HUES48 (cell line): ENCODE measurements around the gene MT1B.

Source experiments
- H3K27ac ChIP-seq: one replicate; pipeline ENCODE4 v1.7.0; 2013; ENCODE audit warnings: low read depth, low read length, inconsistent platforms
- H3K27me3 ChIP-seq: 2 replicates; pipeline ENCODE4 v1.6.1; 2013; ENCODE audit warnings: mild to moderate bottlenecking, low read length; ENCODE audit not compliant: control insufficient read depth, insufficient read depth
- H3K36me3 ChIP-seq: 2 replicates; pipeline ENCODE4 v1.6.1; 2013; ENCODE audit warnings: low read length; ENCODE audit not compliant: control insufficient read depth, insufficient read depth
- H3K4me1 ChIP-seq: 2 replicates; pipeline ENCODE4 v1.6.1; 2013; ENCODE audit warnings: mild to moderate bottlenecking, low read length; ENCODE audit not compliant: control insufficient read depth, insufficient read depth
- H3K4me3 ChIP-seq: 2 replicates; pipeline ENCODE4 v1.5.1; 2013; ENCODE audit warnings: mild to moderate bottlenecking, low read depth, low read length
- H3K9ac ChIP-seq: 2 replicates; pipeline ENCODE4 v1.6.1; 2013; ENCODE audit warnings: mild to moderate bottlenecking, low read depth, low read length, moderate library complexity
- H3K9me3 ChIP-seq: 2 replicates; pipeline ENCODE4 v1.6.1; 2013; ENCODE audit warnings: low read length; ENCODE audit not compliant: control insufficient read depth, insufficient read depth

The MT1B gene

GRCh38 chr16:56639045-56639444, 12.6 kb upstream of the MT1B start:
- Histone ChIP-seq H3K27ac (no peak overlapping the region), H3K27me3 (peaks cover 100% of the 10 kb centered on the region), H3K36me3 (no peaks in the 10 kb centered on the region), H3K4me3 (no peak overlapping the region), H3K9ac (no peak overlapping the region), H3K9me3 (no peaks in the 10 kb centered on the region), H3K4me1 (peaks cover 16% of the 10 kb centered on the region)

GRCh38 chr16:56640076-56640475, 11.6 kb upstream of the MT1B start:
- Histone ChIP-seq H3K36me3 (no peaks in the 10 kb centered on the region), H3K9me3 (no peaks in the 10 kb centered on the region), H3K27me3 (peaks cover 100% of the 10 kb centered on the region), H3K9ac (no peak overlapping the region), H3K4me3 (no peak overlapping the region), H3K4me1 (peaks cover 14% of the 10 kb centered on the region), H3K27ac (no peak overlapping the region)

- Histone ChIP-seq H3K36me3 (no peaks in the 10 kb centered on the region), H3K9me3 (no peaks in the 10 kb centered on the region), H3K4me1 (peaks cover 14% of the 10 kb centered on the region), H3K27ac (no peak overlapping the region), H3K4me3 (no peak overlapping the region), H3K9ac (no peak overlapping the region), H3K27me3 (peaks cover 100% of the 10 kb centered on the region)
Observed at GRCh38 chr16:56641166-56641565, 10.5 kb upstream of the MT1B start.

GRCh38 chr16:56643080-56643778, 8.5 kb upstream of the MT1B start:
- H3K4me1 ChIP-seq: peaks cover 10% of the 10 kb centered on the region
- H3K4me3 ChIP-seq: peak overlapping the region; percentile 54
- H3K27ac ChIP-seq: no peak overlapping the region
- peaks cover 100% of the 10 kb centered on the region for H3K27me3 ChIP-seq
- H3K36me3 ChIP-seq: no peaks in the 10 kb centered on the region
- H3K9me3 ChIP-seq: no peaks in the 10 kb centered on the region
- no peak overlapping the region for H3K9ac ChIP-seq

GRCh38 chr16:56643833-56644232, 7.9 kb upstream of the MT1B start:
- Histone ChIP-seq H3K27me3 (peaks cover 100% of the 10 kb centered on the region), H3K36me3 (no peaks in the 10 kb centered on the region), H3K4me1 (peaks cover 10% of the 10 kb centered on the region), H3K9ac (no peak overlapping the region), H3K4me3 (peak overlapping the region; percentile 54), H3K27ac (no peak overlapping the region), H3K9me3 (no peaks in the 10 kb centered on the region)

- Histone ChIP-seq H3K27ac (no peak overlapping the region), H3K4me3 (no peak overlapping the region), H3K9ac (no peak overlapping the region), H3K27me3 (peaks cover 100% of the 10 kb centered on the region), H3K36me3 (no peaks in the 10 kb centered on the region), H3K4me1 (peaks cover 10% of the 10 kb centered on the region), H3K9me3 (no peaks in the 10 kb centered on the region)
Observed at GRCh38 chr16:56645311-56645710, 6.4 kb upstream of the MT1B start.

- H3K9ac ChIP-seq: no peak overlapping the region
- no peaks in the 10 kb centered on the region for H3K36me3 ChIP-seq
- no peaks in the 10 kb centered on the region for H3K9me3 ChIP-seq
- H3K4me3 ChIP-seq: no peak overlapping the region
- H3K27ac ChIP-seq: no peak overlapping the region
- peaks cover 99% of the 10 kb centered on the region for H3K27me3 ChIP-seq
- peaks cover 10% of the 10 kb centered on the region for H3K4me1 ChIP-seq
Observed at GRCh38 chr16:56645838-56646237, 5.8 kb upstream of the MT1B start.

- H3K27me3 ChIP-seq: peaks cover 99% of the 10 kb centered on the region
Observed at GRCh38 chr16:56647641-56648431, 3.9 kb upstream of the MT1B start.

GRCh38 chr16:56649271-56649670, 2.4 kb upstream of the MT1B start:
- Histone ChIP-seq H3K4me1 (no peaks in the 10 kb centered on the region), H3K36me3 (no peaks in the 10 kb centered on the region), H3K27ac (no peak overlapping the region), H3K9me3 (no peaks in the 10 kb centered on the region), H3K4me3 (no peak overlapping the region), H3K27me3 (peaks cover 94% of the 10 kb centered on the region), H3K9ac (no peak overlapping the region)

More at GRCh38 chr16:56647641-56648431, 3.9 kb upstream of the MT1B start:
- no peak overlapping the region for H3K9ac ChIP-seq
- no peaks in the 10 kb centered on the region for H3K36me3 ChIP-seq
- peak overlapping the region; percentile 22; the same call in 1 of the 2 replicates for H3K4me3 ChIP-seq
- H3K27ac ChIP-seq: no peak overlapping the region
- no peaks in the 10 kb centered on the region for H3K9me3 ChIP-seq
- H3K4me1 ChIP-seq: peaks cover 9% of the 10 kb centered on the region

- H3K36me3 ChIP-seq: no peaks in the 10 kb centered on the region
- H3K9ac ChIP-seq: no peak overlapping the region
- no peak overlapping the region for H3K4me3 ChIP-seq
- H3K9me3 ChIP-seq: no peaks in the 10 kb centered on the region
- peaks cover 88% of the 10 kb centered on the region for H3K27me3 ChIP-seq
- no peak overlapping the region for H3K27ac ChIP-seq
- no peaks in the 10 kb centered on the region for H3K4me1 ChIP-seq
Observed at GRCh38 chr16:56649820-56650219, 1.9 kb upstream of the MT1B start.

GRCh38 chr16:56652600-56652999, 914 bp downstream of the MT1B start:
- Histone ChIP-seq H3K9me3 (no peaks in the 10 kb centered on the region), H3K27ac (no peak overlapping the region), H3K27me3 (peaks cover 87% of the 10 kb centered on the region), H3K9ac (no peak overlapping the region), H3K4me3 (no peak overlapping the region), H3K36me3 (no peaks in the 10 kb centered on the region), H3K4me1 (no peaks in the 10 kb centered on the region)
